IPS DF 6.9 (cell line): ENCODE measurements around the gene RNU6-9.
"Not testable (repeated sequence)": the region's sequence is repeated elsewhere in the genome, so short reads cannot be mapped to it uniquely, and the experiment has no call there.

Experiments
- DNase-seq: peaks from one replicate; pipeline ENCODE4 v3.0.0-alpha.2; 2013; ENCODE audit warnings: low read depth, low spot score
- H3K27ac ChIP-seq: one replicate; pipeline ENCODE4 v1.5.1; 2013; ENCODE audit warnings: low read length, control low read depth
- H3K27me3 ChIP-seq: 2 replicates; pipeline ENCODE4 v1.6.1; 2013; ENCODE audit warnings: mild to moderate bottlenecking, low read length; ENCODE audit not compliant: control insufficient read depth, insufficient read depth
- H3K36me3 ChIP-seq: 2 replicates; pipeline ENCODE4 v1.6.1; 2013; ENCODE audit warnings: low read length; ENCODE audit not compliant: control insufficient read depth, insufficient read depth
- H3K4me1 ChIP-seq: 2 replicates; pipeline ENCODE4 v1.6.1; 2013; ENCODE audit warnings: low read length; ENCODE audit not compliant: control insufficient read depth, insufficient read depth
- H3K4me3 ChIP-seq: 2 replicates; pipeline ENCODE4 v1.5.1; 2013; ENCODE audit warnings: mild to moderate bottlenecking, low read length
- H3K9me3 ChIP-seq: 2 replicates; pipeline ENCODE4 v1.6.1; 2013; ENCODE audit warnings: low read length, inconsistent platforms; ENCODE audit not compliant: control insufficient read depth, insufficient read depth
- WGBS: extraction: QIAGEN DNeasy Blood & Tissue Kit; methylation state at CpG from one replicate; pipeline ENCODE4 v1.1.7; 2013; ENCODE audit warnings: mixed read lengths, missing lambda C conversion rate; ENCODE audit not compliant: insufficient read length, insufficient coverage; 5-methylcytosine and 5-hydroxymethylcytosine counted together

The RNU6-9 gene

GRCh38 chr19:892894-893689, at the start of gene RNU6-9, which contains the start of gene MED16:
RNU6-9 (plus strand) TSS chr19:893484.
MED16 (minus strand) TSS chr19:893187; CDS start chr19:891131, 2,056 bp downstream.
- Histone ChIP-seq H3K9me3 (no peaks in the 10 kb centered on the region), H3K27me3 (no peaks in the 10 kb centered on the region), H3K27ac (no peak within 1 kb of the TSS), H3K36me3 (peaks cover 14% of the 10 kb centered on the region), H3K4me3 (peak within 1 kb of the TSS; percentile 100), H3K4me1 (no peaks in the 10 kb centered on the region)
- no peak for DNase-seq
- WGBS, result no CpG with 5 or more reads among the region's 69 CpGs

DNA sequence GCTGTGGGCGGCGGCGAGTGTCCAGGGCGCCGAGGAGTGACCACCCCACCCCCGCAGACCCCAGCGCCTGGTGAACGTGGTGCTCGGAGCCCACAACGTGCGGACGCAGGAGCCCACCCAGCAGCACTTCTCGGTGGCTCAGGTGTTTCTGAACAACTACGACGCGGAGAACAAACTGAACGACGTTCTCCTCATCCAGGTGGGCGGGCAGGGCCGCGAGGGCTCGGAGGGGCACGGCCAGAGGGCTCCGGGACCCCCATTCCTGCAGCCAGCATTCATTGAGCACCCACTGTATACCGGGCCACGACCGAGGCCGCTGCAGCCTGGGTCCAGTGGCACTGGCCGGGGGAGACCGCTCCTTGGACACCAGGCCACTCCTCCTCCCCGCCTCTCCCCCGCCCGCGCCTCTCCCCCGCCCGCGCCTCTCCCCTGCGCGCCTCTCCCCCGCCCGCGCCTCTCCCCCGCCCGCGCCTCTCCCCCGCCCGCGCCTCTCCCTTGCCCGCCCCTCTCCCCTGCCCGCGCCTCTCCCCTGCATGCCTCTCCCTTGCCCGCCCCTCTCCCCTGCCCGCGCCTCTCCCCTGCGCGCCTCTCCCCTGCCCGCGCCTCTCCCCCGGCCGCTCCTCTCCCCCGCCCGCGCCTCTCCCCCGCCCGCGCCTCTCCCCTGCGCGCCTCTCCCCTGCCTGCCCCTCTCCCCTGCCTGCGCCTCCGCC, 49.3 kb upstream of the RNU6-9 start:
- H3K36me3 ChIP-seq, result no peaks in the 10 kb centered on the region
- H3K9me3 ChIP-seq, result no peaks in the 10 kb centered on the region
- peaks cover 4% of the 10 kb centered on the region; the same call in 1 of the 2 replicates for H3K27me3 ChIP-seq
- peaks cover 1% of the 10 kb centered on the region; the same call in 1 of the 2 replicates for H3K4me1 ChIP-seq
- H3K4me3 ChIP-seq, result peak overlapping the region; percentile 27; the same call in 1 of the 2 replicates
- no peak overlapping the region for H3K27ac ChIP-seq
- DNase-seq, result no peak
- no CpG with 5 or more reads among the region's 70 CpGs for WGBS

DNA sequence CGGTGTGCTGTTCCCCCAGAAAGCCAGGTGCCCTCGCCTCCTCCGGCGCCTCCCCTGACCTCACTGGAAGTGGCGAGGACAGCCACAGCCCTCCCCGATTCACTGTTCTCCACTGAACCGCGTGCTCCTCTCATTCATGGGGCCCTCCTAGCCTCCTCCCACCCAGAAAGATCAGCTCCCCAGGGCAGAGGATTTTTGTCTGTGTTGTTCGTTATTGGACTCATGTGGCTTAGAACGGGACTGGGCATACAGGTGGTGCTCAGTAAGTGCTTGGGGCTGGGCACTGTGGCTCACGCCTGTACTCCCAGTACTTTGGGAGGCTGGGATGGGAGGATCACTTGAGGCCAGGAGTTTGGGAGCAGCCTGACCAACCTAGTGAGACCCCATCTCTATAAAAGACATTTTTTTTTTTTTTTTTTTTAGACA, 48.7 kb upstream of the RNU6-9 start:
- Histone ChIP-seq H3K4me1 (peaks cover 1% of the 10 kb centered on the region; the same call in 1 of the 2 replicates), H3K36me3 (no peaks in the 10 kb centered on the region), H3K9me3 (no peaks in the 10 kb centered on the region), H3K4me3 (no peak overlapping the region), H3K27ac (no peak overlapping the region), H3K27me3 (peaks cover 4% of the 10 kb centered on the region; the same call in 1 of the 2 replicates)
- WGBS, result no CpG with 5 or more reads among the region's 11 CpGs
- no peak for DNase-seq

DNA sequence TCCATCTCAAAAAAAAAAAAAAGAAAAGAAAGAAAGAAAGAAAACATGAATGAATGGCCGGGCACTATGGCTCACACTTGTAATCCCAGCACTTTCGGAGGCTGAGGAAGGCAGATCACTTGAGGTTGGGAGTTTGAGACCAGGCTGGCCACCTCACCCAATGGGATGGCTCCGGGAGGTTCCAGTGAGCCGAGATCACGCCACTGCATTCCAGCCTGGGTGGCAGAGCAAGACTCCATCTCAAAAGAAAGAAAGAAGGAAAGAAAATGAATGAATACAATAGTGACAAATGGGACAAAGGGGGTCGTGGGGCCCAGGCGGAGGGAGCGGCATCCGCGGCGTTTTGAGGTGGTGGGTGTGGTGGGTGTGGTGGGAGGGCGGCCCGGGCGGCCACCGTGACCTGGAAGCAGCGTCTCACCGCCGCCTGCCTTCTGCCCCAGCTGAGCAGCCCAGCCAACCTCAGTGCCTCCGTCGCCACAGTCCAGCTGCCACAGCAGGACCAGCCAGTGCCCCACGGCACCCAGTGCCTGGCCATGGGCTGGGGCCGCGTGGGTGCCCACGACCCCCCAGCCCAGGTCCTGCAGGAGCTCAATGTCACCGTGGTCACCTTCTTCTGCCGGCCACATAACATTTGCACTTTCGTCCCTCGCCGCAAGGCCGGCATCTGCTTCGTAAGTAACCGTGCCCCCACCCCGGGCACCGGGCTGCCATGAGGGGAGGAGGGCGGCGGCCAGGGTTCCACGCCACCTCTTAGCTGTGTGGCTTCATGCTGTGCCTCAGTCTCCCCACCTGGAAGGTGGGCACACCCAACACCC, 47.4 kb upstream of the RNU6-9 start:
- Histone ChIP-seq H3K27ac (no peak overlapping the region), H3K4me1 (peaks cover 1% of the 10 kb centered on the region; the same call in 1 of the 2 replicates), H3K9me3 (no peaks in the 10 kb centered on the region), H3K4me3 (no peak overlapping the region), H3K27me3 (peaks cover 4% of the 10 kb centered on the region; the same call in 1 of the 2 replicates), H3K36me3 (no peaks in the 10 kb centered on the region)
- no peak for DNase-seq
- no CpG with 5 or more reads among the region's 37 CpGs for WGBS

- peaks cover 2% of the 10 kb centered on the region; the same call in 1 of the 2 replicates for H3K27me3 ChIP-seq
- H3K9me3 ChIP-seq, result no peaks in the 10 kb centered on the region
- H3K4me3 ChIP-seq, result no peak overlapping the region
- WGBS, result no CpG with 5 or more reads among the region's 12 CpGs
- H3K36me3 ChIP-seq, result no peaks in the 10 kb centered on the region; the same call in 1 of the 2 replicates
- no peak overlapping the region for H3K27ac ChIP-seq
- H3K4me1 ChIP-seq, result no peaks in the 10 kb centered on the region; the same call in 1 of the 2 replicates
- DNase-seq, result no peak
Measured at GRCh38 chr19:848386-848921, 44.8 kb upstream of the RNU6-9 start.

- no CpG with 5 or more reads among the region's 8 CpGs for WGBS
- not testable (repeated sequence) for H3K4me3 ChIP-seq, H3K36me3 ChIP-seq, H3K9me3 ChIP-seq, H3K4me1 ChIP-seq, DNase-seq, H3K27me3 ChIP-seq, H3K27ac ChIP-seq
Measured at GRCh38 chr19:849195-849594, 44.1 kb upstream of the RNU6-9 start.

DNA sequence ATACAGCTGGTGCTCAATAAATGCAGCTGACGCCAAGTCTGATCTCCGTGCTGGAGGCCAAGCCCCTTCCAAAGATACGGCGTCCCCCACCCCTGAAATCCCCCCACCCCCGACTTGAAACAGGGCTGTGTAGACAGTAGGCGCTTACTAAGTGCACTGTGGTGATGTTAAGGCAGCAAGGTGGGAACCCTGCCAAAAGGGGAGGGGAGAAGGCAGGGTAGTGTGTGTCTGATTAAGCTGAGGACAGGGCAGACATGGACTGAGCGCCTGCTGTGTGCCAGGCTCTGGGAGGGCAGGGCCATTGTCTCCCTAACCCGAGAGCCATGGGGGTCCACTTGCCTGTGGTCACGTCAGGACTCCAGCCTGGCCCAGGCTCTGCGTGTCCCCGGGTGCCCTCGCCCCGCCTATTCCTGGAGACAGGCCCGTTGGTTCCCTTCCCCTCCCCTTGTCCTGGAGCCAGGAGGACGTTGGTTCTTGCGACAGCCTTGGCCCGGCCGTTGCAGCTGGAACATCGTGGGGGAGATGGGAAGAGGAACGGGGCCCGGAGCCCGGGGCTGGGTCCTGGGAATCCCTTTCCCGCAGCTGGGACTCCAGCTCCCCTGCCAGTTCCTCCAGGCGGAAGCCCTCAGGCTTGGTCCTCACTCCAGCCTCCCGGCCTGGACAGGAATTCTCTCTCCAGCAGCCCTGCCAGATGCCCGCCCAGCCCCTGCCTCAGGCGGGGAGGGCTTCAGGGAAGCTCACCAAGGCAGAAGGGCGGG, 42.9 kb upstream of the RNU6-9 start:
- H3K9me3 ChIP-seq, result no peaks in the 10 kb centered on the region
- H3K36me3 ChIP-seq, result no peaks in the 10 kb centered on the region; the same call in 1 of the 2 replicates
- H3K4me3 ChIP-seq, result no peak overlapping the region
- no peak for DNase-seq
- no CpG with 5 or more reads among the region's 28 CpGs for WGBS
- H3K27me3 ChIP-seq, result no peaks in the 10 kb centered on the region
- no peaks in the 10 kb centered on the region; the same call in 1 of the 2 replicates for H3K4me1 ChIP-seq
- no peak overlapping the region for H3K27ac ChIP-seq

DNA sequence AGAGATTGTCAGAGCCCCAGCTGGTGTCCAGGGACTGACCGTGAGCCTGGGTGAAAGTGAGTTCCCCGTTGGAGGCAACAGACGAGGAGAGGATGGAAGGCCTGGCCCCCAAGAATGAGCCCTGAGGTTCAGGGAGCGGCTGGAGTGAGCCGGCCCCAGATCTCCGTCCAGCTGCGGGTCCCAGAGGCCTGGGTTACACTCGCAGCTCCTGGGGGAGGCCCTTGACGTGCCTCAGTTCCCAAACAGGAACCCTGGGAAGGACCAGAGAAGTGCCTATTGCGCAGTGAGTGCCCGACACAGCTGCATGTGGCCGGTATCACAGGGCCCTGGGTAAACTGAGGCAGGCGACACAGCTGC, 42.3 kb upstream of the RNU6-9 start:
- Histone ChIP-seq H3K4me1 (no peaks in the 10 kb centered on the region; the same call in 1 of the 2 replicates), H3K4me3 (no peak overlapping the region), H3K36me3 (no peaks in the 10 kb centered on the region; the same call in 1 of the 2 replicates), H3K27me3 (no peaks in the 10 kb centered on the region), H3K27ac (no peak overlapping the region), H3K9me3 (no peaks in the 10 kb centered on the region)
- no peak for DNase-seq
- WGBS, result no CpG with 5 or more reads among the region's 13 CpGs

DNA sequence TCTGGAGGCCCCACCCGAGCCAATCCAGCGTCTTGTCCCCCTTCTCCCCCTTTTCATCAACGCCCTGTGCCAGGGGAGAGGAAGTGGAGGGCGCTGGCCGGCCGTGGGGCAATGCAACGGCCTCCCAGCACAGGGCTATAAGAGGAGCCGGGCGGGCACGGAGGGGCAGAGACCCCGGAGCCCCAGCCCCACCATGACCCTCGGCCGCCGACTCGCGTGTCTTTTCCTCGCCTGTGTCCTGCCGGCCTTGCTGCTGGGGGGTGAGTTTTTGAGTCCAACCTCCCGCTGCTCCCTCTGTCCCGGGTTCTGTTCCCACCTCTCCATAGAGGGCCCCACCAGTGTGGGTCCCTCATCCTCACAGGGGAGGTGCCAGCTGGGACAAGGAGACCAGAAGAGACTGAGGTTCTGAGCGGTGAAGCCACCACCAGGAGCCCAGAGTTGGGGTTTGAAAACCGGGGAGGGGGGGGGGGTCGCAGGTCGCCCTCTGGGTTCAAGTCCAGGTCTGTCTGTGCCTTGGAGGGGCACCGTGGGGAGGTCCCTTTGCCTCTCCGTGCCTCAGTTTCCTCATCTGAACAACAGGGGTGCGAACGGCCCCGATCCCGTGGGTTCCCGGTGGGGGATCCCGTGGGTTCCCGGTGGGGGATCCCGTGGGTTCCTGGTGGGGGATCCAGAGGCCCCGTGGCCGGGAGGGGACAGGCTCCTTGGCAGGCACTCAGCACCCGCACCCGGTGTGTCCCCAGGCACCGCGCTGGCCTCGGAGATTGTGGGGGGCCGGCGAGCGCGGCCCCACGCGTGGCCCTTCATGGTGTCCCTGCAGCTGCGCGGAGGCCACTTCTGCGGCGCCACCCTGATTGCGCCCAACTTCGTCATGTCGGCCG, 40.9 kb upstream of the RNU6-9 start, which contains the start of gene ELANE:
Gene ELANE, plus strand, starts transcription at position 168 of the 878 bp plus-strand sequence. Its CDS starts 26 bp downstream, at position 194.
- Histone ChIP-seq H3K36me3 (no peaks in the 10 kb centered on the region; the same call in 1 of the 2 replicates), H3K27ac (no peak within 1 kb of the TSS), H3K9me3 (no peaks in the 10 kb centered on the region), H3K4me1 (no peaks in the 10 kb centered on the region; the same call in 1 of the 2 replicates), H3K4me3 (no peak within 1 kb of the TSS), H3K27me3 (no peaks in the 10 kb centered on the region)
- WGBS, result no CpG with 5 or more reads among the region's 55 CpGs
- no peak for DNase-seq
